ENCODE data around the gene ELMO1.
A peak's percentile ranks its signal among the peaks of the same experiment; 100 is the strongest.

ELMO1 gene

GRCh38 chr7:37448636-37449361, at the start of gene ELMO1:
Gene ELMO1, minus strand, starts transcription at chr7:37448864. Its CDS starts 106,174 bp downstream, at chr7:37342690.
- peak; percentile 84 to 87 for DNase-seq

- DNase-seq: no peak
Measured at GRCh38 chr7:37497576-37497975, 48.9 kb upstream of the ELMO1 start.

GRCh38 chr7:37495574-37496184, 47.0 kb upstream of the ELMO1 start:
- peak in 1 of 2 donors; percentile 56 for DNase-seq

GRCh38 chr7:37494926-37495325, 46.3 kb upstream of the ELMO1 start:
- no peak for DNase-seq

GRCh38 chr7:37493810-37494209, 45.1 kb upstream of the ELMO1 start:
- DNase-seq: no peak

- no peak for DNase-seq
Measured at GRCh38 chr7:37493123-37493522, 44.5 kb upstream of the ELMO1 start.

GRCh38 chr7:37491919-37492694, 43.4 kb upstream of the ELMO1 start:
- DNase-seq: no peak

GRCh38 chr7:37489703-37490102, 41.0 kb upstream of the ELMO1 start:
- no peak for DNase-seq

GRCh38 chr7:37488163-37488764, 39.6 kb upstream of the ELMO1 start:
- no peak for DNase-seq

- DNase-seq: no peak
Measured at GRCh38 chr7:37484426-37485073, 35.9 kb upstream of the ELMO1 start.

GRCh38 chr7:37483627-37484026, 35.0 kb upstream of the ELMO1 start:
- DNase-seq: no peak

GRCh38 chr7:37482953-37483352, 34.3 kb upstream of the ELMO1 start:
- DNase-seq: no peak

GRCh38 chr7:37482505-37482904, 33.8 kb upstream of the ELMO1 start:
- no peak for DNase-seq

- no peak for DNase-seq
Measured at GRCh38 chr7:37481722-37482288, 33.1 kb upstream of the ELMO1 start.

GRCh38 chr7:37481154-37481553, 32.5 kb upstream of the ELMO1 start:
- DNase-seq: no peak

- peak in 1 of 2 donors; percentile 16 for DNase-seq
Measured at GRCh38 chr7:37480041-37481031, 31.7 kb upstream of the ELMO1 start.

GRCh38 chr7:37476881-37477450, 28.3 kb upstream of the ELMO1 start:
- no peak for DNase-seq

GRCh38 chr7:37476428-37476827, 27.8 kb upstream of the ELMO1 start:
- no peak for DNase-seq

- DNase-seq: no peak
Measured at GRCh38 chr7:37475646-37476045, 27.0 kb upstream of the ELMO1 start.

GRCh38 chr7:37471619-37472018, 23.0 kb upstream of the ELMO1 start:
- no peak for DNase-seq

GRCh38 chr7:37467002-37467401, 18.3 kb upstream of the ELMO1 start:
- DNase-seq: no peak

Data from CD4-positive, alpha-beta T cell treated with Interleukin-4 for 1 hour (primary cell).